Kidney glomerular epithelial cell (primary cell): ENCODE measurements around the gene CCDC97.

ENCODE experiments used
- DNase-seq: peaks from one replicate; lab custom pipeline; 2025; lab: John Stamatoyannopoulos, UW

CCDC97 gene

GRCh38 chr19:41298348-41298964 lies 11.5 kb upstream of the CCDC97 start:
- no peak for DNase-seq

GRCh38 chr19:41299046-41299754 lies 10.8 kb upstream of the CCDC97 start:
- no peak for DNase-seq

- no peak for DNase-seq
These were observed 10.2 kb upstream of the CCDC97 start for GRCh38 chr19:41299755-41300089.

GRCh38 chr19:41300555-41300954 lies 9.4 kb upstream of the CCDC97 start:
- no peak for DNase-seq

- DNase-seq = no peak
These were observed 7.2 kb upstream of the CCDC97 start for GRCh38 chr19:41302624-41303351.

GRCh38 chr19:41303954-41304353 lies 6.0 kb upstream of the CCDC97 start:
- no peak for DNase-seq

- DNase-seq = no peak
These were observed 5.1 kb upstream of the CCDC97 start for GRCh38 chr19:41304706-41305483.

GRCh38 chr19:41305927-41306793 lies 3.8 kb upstream of the CCDC97 start:
- no peak for DNase-seq

- DNase-seq = no peak
These were observed 2.7 kb upstream of the CCDC97 start for GRCh38 chr19:41307090-41307875.

- DNase-seq = no peak
These were observed 2.0 kb upstream of the CCDC97 start for GRCh38 chr19:41307954-41308449.

GRCh38 chr19:41308450-41309179 lies 1.4 kb upstream of the CCDC97 start:
- DNase-seq = peak; percentile 82

- DNase-seq = no peak
These were observed 566 bp upstream of the CCDC97 start for GRCh38 chr19:41309180-41310032.

- peak; percentile 1 for DNase-seq
These were observed 1.1 kb downstream of the CCDC97 start for GRCh38 chr19:41311072-41311471.

- DNase-seq = no peak
These were observed 1.6 kb downstream of the CCDC97 start for GRCh38 chr19:41311613-41312012.

GRCh38 chr19:41316306-41316920 lies 6.4 kb downstream of the CCDC97 start:
- DNase-seq = no peak

GRCh38 chr19:41318696-41319499 lies 8.9 kb downstream of the CCDC97 start:
- no peak for DNase-seq

GRCh38 chr19:41319500-41320184 lies 9.7 kb downstream of the CCDC97 start:
- no peak for DNase-seq
